Pulmonary artery endothelial cell (primary cell): ENCODE results near the gene NKD1. TPM values are rescaled to one million over a fixed set of nuclear protein-coding genes. Genes with fewer than 3 reads are reported as not detected.

ENCODE experiments used
- DNase-seq: peaks from one replicate; pipeline ENCODE4 v3.0.0-alpha.2; 2011; ENCODE audit warnings: low read depth, low spot score
- total RNA-seq: library from RNA; depleted of rRNA; stranded (reverse); fragments of >200 nt; gene quantifications from 2 replicates; pipeline ENCODE4 v1.2.3, GENCODE V29; 2014

NKD1 gene
- total RNA-seq, 1 donor from 2014 or later: 0.07 TPM

DNA sequence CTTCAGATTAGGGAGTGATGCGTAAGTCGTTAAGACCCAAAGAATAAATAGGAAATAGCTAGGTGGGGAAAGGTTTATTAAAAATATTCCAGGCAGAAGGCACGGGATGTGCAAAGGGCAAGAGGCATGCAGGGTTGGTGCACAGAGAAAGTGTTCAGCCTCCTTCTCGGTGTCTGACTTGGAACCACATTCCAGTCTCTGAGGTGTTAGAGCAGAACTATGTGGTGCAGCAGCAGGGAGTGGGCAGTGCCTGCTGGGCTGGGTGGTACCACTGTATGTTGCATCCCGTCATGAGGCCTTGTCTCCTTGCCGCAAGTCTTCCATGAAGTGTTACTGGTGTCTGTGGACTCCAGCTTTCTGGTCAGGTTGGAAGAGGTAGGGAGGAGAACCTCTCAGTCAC lies 11.1 kb downstream of the NKD1 start:
- DNase-seq: no peak

- no peak for DNase-seq
These were observed 11.8 kb downstream of the NKD1 start for GRCh38 chr16:50559804-50560514.

DNA sequence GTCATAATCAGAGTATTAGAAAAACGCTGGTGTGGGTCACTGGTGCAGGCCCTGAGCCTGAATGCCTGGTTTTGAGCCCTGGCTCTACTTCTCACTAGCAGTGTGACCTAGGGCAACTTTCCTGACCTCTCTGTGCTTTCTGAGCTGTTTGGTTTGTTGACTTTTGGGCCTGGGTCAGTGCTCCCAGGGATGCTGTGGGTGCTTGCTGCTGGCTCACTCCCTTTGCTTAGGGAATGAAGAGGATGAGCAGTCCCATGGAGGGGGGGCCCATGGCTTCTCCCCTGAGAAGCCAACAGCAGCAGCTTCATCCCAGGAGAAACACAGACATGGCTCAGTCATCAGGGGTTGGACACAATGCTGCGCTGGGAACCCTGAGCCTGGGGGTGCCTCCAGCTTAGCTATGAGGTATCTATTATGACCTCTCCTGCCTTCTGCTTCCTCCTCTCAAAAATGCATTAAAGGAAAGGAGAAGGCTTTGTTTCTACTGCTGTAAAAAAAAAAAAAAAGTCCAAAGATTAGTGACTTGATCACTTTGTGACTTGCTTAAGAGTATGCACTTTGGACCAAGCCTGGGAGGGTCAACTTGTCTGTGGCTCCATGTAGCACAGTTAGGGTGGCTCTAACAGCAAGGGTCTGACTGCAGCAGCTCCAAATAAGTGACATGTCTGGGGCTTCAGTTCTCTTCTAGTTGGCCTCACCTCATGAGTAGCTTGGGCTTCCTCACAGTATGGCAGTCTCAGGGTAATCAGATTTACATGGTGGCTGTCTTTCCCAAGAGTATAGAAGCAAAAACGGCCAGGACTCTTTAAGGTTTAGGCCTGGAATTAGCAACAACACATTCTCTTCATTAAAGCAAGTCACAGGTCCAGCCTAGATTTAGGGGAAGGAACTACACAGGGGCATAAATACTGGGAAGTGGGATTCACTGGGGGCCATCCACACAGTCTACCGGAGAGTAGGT lies 13.0 kb downstream of the NKD1 start:
- DNase-seq: no peak

DNA sequence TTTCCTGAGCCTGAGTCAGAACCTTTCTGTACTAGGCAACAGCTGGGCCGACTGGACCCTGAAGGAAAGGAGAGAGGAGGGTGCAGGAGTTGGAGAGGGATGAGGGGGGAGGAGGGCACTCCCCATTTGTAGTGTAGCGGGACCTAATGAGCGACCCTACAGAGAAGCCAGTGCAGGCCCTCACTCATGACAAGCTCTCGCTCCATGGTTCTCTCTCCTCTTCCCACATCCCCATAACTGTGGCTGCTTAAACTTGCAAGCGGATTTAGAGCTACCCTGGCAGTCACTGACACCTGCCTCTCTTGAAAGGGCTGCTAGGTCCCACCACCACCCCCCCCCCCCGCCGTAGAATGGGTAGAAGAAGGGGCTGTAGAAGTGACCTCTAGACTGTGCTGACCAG lies 14.5 kb downstream of the NKD1 start:
- no peak for DNase-seq

GRCh38 chr16:50563989-50564388 lies 15.8 kb downstream of the NKD1 start:
- no peak for DNase-seq

- DNase-seq: no peak
These were observed 17.2 kb downstream of the NKD1 start for GRCh38 chr16:50565428-50565827.

- DNase-seq: no peak
These were observed 18.1 kb downstream of the NKD1 start for GRCh38 chr16:50566014-50566962.

DNA sequence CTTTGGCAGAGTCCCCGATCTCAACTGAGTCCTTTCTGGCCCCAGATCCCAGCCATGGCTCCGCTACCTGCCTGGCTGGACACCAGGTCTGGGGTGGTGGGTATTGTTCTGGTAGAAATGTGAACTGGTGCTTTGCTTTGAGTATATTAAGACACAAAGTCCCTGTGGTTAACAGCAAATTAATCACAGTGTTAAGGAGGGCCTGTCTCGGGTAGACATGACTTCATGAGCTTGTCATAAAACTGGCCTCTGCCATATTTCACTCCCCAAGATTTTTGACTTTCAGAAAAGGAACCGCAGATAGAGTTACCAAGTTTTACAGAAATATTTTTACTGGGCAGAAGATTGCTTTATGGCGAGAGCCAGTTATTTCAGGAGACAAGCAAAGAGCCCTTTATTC lies 19.5 kb downstream of the NKD1 start:
- no peak for DNase-seq

- no peak for DNase-seq
These were observed 20.1 kb downstream of the NKD1 start for GRCh38 chr16:50568187-50568815.

DNA sequence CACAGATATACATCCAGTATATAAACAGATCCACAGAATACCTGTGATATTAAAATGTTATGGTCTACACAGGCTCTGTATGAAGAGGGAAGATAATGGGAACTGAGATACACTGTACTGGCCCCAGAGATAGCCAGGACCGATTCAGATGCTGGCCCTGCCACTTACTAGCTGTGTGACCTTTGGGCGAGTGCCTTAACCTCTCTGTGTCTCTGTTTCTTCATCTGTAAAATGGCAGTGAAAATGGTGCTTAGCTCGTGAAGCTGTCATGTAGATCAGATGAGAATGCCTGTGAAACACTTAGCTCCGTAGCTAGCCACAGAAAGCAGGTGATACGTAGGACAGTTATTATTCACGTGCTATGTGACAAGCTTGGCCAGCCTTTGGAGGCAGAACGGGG lies 22.2 kb downstream of the NKD1 start:
- DNase-seq: no peak

GRCh38 chr16:50570808-50571598 lies 22.8 kb downstream of the NKD1 start:
- DNase-seq: no peak

DNA sequence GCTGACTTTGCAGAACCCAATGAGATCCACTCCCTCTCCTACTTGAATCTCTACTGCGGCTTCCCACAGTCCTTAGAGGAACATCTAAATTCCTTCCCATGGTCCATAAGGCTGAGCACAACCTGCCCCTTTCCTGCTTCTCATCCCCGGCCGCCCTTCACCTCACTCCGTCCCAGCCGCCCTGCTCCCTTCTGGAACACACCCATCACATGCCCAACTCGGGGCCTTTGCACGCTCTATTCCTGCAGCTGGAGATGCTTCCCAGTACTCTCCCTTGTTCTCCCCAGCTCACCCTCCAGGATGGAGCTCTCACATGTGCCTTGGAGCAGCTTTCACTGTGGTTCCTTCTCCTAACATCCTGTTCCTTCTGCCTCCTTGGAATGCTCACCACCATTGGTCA lies 23.6 kb downstream of the NKD1 start:
- DNase-seq: no peak

DNA sequence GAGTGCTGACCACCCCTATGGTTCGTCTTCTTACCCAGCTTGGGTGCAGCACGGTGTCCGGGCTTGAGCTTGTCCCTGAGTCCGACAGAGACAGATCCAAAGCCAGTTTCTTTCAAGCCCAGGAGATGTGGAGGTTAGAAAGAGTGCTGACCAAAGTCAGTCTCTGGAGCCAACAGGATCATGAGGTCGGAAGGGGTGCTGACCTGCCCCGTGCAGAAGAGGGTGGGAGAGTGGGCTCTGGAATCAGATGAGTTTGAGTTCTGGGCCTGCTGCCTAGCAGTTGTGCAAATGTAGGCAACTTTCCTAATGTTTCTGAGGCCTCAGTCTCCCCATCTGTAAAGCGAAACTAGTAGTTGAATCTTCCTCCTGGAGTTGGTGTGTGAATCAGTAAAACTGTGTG lies 24.5 kb downstream of the NKD1 start:
- no peak for DNase-seq

DNA sequence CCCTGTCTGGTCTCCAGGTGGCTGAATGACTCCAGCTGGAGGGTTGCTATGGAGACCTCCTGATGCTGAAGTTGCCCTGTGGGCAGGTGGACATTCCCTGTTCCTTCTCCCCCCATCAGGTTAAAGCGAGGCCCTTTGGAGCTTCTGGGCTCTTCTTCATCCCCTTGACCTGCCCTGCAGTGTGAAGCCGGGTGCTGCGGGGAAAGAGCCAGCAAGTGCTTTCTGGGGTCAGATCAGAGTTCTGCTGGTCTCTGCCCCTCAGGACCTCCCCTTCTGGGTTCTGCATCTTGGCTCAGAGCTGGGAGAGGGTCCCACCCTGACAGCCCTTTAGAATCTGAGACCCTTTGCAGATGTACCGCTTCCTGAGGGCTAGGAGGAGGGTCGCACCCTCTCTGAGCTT lies 25.1 kb downstream of the NKD1 start:
- DNase-seq: no peak

DNA sequence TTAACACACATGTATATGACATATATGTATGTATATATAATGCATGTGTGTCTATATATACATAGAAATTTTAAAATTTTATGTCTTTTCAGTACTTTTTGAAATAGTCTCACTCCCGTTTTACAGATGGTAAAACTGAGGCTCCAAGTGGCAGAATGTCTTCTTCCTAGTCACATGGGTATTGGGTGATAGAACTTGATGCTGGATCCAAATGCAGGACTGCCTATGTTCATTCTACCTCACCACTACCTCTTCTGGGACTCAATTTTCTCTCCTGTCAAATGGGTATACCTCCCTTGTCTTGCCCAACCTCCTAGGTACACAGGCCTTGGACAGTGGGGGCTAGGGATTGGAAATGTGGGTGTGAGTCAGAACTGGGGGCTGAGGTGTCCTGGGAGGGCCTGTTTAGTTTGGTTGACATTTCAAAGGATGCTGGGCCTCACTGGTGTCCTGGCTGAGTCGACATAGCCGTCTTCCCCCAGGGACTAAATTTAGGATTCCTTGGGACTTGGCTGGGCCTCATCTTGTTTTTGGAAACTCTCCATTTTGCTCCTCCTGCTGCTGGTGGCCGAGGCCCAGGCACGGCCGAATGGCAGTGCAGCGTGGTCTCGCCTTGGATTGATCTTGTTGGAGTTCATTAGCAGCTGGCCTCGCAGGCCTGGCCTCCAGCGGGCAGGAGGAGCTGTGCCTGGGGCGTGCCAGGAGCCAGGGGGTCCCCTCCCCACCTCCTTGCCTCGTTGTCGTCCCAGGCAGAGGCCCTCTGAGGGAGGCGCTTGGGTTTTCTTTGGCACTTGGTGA lies 25.9 kb downstream of the NKD1 start:
- DNase-seq: no peak

GRCh38 chr16:50574745-50575136 lies 26.5 kb downstream of the NKD1 start:
- DNase-seq: no peak

- no peak for DNase-seq
These were observed 27.5 kb downstream of the NKD1 start for GRCh38 chr16:50575743-50576142.

DNA sequence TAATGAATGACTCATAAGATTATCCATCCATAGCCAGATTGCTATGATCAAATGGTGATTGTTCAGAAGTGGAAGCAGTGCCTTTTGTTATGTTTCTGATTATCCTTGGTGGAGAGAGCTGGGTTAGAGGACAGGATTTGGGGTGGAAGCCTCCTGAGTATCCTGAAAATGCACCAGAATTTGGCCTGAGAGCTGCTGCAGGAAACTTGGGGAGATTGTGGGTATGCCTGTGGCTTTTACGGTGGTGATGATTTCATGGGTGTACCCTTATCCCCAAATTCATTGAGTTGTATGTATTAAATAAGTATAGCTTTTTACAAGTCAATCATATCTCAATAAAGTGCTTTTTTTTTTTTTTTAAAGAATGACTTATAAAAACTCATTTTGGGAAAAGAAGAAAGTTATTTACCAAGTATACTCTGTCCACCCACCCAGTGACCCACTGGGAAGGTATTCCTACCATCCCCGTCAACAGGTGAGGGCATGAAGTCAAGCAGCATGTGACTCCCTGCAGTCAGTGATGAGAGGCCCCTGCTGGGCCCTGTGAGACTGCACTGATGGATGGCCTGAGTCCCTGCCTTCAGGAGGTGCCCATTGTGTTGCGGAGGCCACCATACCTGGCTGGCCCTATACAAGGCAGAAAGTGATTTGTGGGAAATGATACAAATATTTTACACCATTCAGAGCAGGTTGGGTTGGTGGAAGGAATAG lies 28.4 kb downstream of the NKD1 start:
- DNase-seq: no peak

DNA sequence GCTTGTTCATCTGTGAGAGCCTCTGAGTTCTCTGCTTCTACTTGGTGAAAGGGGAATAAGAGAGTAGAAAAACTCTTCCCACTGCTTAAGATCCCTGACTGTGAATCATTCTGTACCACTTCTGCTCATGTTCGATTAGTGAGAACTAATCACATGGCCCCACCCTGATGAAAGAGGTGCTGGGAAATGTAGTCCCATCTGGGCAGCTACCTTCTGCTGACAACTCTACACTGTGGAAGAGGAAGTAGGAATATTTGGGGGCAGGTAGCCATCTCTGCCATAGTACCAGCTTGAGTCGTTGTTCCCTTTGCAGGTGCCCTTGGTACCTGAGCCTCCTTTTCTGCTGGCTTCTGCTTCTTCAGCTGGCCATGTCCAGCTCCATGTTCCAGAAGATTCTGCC lies 29.9 kb downstream of the NKD1 start:
- DNase-seq: no peak
